Uterus (tissue), 2 donors: Measurements from ENCODE around the gene CDH4.

Source experiments
- POLR2A ChIP-seq, 2 donors: fragments of 450-650 bp; IDR thresholded peaks; one replicate each; pipeline ENCODE4 v1.6.1; 2016; ENCODE audit warnings: antibody characterized with exemption in 2 of 2, mild to moderate bottlenecking in 1 of 2, moderate library complexity in 1 of 2
- TF ChIP-seq, protein P1 (sequence below), 4 experiments: fragments of 200-600 bp in 2 of 4; fragments of 450-650 bp in 2 of 4; sonication (generic) in 2 of 4; IDR thresholded peaks; one replicate each; pipeline ENCODE4 v1.5.1; 2016 to 2019; ENCODE audit warnings: antibody characterized with exemption in 4 of 4, mild to moderate bottlenecking in 2 of 4, moderate library complexity in 1 of 4

DNA sequence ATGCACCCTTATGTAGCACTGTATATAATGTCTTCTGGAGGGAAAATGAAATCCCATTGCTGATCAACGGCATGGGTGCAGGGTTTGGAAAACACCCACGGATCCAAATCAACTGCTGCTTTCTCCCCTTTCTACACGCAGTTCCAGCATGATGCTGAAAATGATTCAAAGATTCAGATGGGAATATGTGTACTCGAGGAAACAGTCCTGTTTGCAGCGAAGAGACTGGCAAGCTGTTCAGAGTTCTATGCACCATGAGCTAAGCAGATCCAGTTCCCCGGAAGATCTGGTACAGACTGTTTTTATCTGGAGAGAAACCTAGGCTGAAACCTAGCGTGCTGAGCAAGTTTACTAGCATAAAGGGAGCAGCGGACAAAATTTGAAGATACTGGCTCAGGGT is 47.9 kb upstream of the CDH4 start:
- TF ChIP-seq, protein P1, sequence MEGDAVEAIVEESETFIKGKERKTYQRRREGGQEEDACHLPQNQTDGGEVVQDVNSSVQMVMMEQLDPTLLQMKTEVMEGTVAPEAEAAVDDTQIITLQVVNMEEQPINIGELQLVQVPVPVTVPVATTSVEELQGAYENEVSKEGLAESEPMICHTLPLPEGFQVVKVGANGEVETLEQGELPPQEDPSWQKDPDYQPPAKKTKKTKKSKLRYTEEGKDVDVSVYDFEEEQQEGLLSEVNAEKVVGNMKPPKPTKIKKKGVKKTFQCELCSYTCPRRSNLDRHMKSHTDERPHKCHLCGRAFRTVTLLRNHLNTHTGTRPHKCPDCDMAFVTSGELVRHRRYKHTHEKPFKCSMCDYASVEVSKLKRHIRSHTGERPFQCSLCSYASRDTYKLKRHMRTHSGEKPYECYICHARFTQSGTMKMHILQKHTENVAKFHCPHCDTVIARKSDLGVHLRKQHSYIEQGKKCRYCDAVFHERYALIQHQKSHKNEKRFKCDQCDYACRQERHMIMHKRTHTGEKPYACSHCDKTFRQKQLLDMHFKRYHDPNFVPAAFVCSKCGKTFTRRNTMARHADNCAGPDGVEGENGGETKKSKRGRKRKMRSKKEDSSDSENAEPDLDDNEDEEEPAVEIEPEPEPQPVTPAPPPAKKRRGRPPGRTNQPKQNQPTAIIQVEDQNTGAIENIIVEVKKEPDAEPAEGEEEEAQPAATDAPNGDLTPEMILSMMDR (IDR thresholded peaks at IDR 0.05): no peak
- no peak for TF ChIP-seq POLR2A (IDR thresholded peaks at IDR 0.05)
